HG03135 (cell line): ENCODE data around the gene ARID4B.

Experiments used
- ATAC-seq: cut with Tn5 transposase; IDR thresholded peaks from one replicate; pipeline ENCODE4 v1.9.1; 2021; ENCODE audit warnings: mild to moderate bottlenecking, moderate library complexity; ENCODE audit not compliant: unreplicated experiment

The ARID4B gene

GRCh38 chr1:235131961-235132360 is 196.0 kb downstream of the ARID4B start:
- no peak for ATAC-seq

- no peak for ATAC-seq
Measured at GRCh38 chr1:235130766-235131270, 197.2 kb downstream of the ARID4B start.

GRCh38 chr1:235129774-235130570 is 198.0 kb downstream of the ARID4B start:
- no peak for ATAC-seq

GRCh38 chr1:235128456-235129328 is 199.3 kb downstream of the ARID4B start, which contains the start of gene TOMM20:
Gene TOMM20, minus strand, starts transcription at chr1:235128837. Its CDS starts 122 bp downstream, at chr1:235128715.
- ATAC-seq, result peak; percentile 93

GRCh38 chr1:235127732-235128455 is 200.1 kb downstream of the ARID4B start:
- ATAC-seq, result no peak

GRCh38 chr1:235127203-235127602 is 200.8 kb downstream of the ARID4B start:
- no peak for ATAC-seq

GRCh38 chr1:235124665-235125064 is 203.3 kb downstream of the ARID4B start:
- no peak for ATAC-seq

GRCh38 chr1:235124111-235124510 is 203.9 kb downstream of the ARID4B start:
- no peak for ATAC-seq

GRCh38 chr1:235122348-235122747 is 205.6 kb downstream of the ARID4B start:
- ATAC-seq, result no peak
